ENCODE results near the gene SLC17A5. TPM values are rescaled to one million over a fixed set of nuclear protein-coding genes. Genes with fewer than 3 reads are reported as not detected.

Gene SLC17A5
- total RNA-seq, 6 donors from 2014 or later, result 13.0 to 32.5 (median 22.3) TPM

DNA sequence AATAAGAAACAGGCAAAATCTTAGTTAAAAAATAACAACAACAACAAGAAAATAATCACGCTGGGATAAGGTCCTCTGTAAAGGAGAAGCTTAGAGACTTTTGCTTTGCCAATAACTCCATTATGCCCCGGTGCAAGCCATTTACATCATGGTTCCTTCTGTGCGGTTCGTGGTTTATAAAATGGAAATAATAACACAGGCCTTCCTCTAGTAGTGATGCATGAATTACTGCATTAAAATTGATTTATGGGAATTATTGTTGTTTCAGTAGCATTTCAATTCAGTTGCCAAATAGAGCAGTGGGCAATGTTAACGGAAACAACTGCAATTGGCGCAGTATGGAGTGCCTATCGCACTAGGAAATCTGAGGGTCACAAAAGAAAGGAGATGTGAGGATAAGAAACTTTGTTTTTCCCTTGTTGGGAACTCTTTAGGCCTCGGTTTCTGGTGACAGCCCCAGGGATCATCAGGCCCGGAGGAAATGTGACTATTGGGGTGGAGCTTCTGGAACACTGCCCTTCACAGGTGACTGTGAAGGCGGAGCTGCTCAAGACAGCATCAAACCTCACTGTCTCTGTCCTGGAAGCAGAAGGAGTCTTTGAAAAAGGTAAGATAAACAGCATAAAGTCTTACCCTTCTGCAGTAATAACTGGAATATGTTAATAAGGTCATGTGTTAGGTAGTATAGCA is 43.3 kb upstream of the SLC17A5 start:
- H3K27me3 ChIP-seq, result peaks cover 0 to 2% (median 0%) of the 10 kb centered on the region in 4 donors
- H3K27ac ChIP-seq, result peak overlapping the region in 3 of 4 donors; percentile 8 to 86 (median 83)
- peak overlapping the region in 3 of 4 donors; percentile 57 to 72 (median 59) for H3K4me3 ChIP-seq
- TF ChIP-seq POLR2AphosphoS5 (IDR thresholded peaks at IDR 0.05), result no peak
- TF ChIP-seq EP300 (IDR thresholded peaks at IDR 0.05), result no peak
- TF ChIP-seq POLR2A (IDR thresholded peaks at IDR 0.05), result no peak
- no peak for DNase-seq
- no peaks in the 10 kb centered on the region for H3K9me3 ChIP-seq
- ATAC-seq (ENCODE audit: low FRiP score in 2 of 2), result no peak
- no peaks in the 10 kb centered on the region for H3K36me3 ChIP-seq
- peaks cover 7 to 30% (median 10%) of the 10 kb centered on the region in 4 donors for H3K4me1 ChIP-seq
- 41 to 59% methylated on average over 10 of the region's 10 CpGs for WGBS, 2 donors

DNA sequence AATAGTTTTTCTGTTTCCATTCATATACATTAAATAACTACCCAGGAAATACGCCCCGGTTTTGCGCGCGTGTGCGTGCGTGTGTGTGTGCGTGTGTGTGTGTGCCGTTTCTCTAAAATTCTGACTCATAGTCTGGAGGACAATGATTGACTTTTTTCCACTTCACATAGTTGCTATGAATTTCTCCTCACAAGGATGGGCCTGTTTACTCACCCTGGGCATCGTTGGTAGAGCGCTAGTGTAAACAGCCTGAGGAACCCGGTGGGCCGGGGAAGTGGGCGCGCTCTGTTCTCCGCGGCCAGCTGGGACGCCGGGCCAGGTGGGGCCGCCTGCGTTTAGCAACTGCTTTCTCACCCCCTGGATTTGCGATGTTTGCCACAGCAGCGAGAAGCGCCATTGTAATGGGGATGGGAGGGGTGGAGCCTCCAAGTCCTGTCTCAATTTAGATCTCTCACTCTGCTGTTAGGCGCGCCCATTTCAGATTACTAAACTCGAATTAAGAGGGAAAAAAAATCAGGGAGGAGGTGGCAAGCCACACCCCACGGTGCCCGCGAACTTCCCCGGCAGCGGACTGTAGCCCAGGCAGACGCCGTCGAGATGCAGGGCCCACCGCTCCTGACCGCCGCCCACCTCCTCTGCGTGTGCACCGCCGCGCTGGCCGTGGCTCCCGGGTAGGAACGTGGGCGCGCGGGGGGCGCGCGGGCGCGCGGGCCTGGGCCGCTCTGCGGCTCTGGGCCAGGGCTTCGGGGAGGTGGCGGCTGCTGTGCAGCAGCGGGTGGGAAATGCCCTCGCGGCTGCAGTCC is 42.0 kb upstream of the SLC17A5 start, which contains the start of gene CD109:
CD109 (plus strand) TSS at position 585 of the 803 bp plus-strand sequence; CDS start at position 598, 13 bp downstream.
- H3K4me3 ChIP-seq, result peak within 1 kb of the TSS; percentile 23 to 72 (median 58)
- DNase-seq, result peak; percentile 44 to 91
- WGBS, 2 donors, result 4 to 5% methylated on average over 38 to 42 of the region's 61 CpGs
- no peaks in the 10 kb centered on the region for H3K36me3 ChIP-seq
- H3K27me3 ChIP-seq, result peaks cover 0 to 2% (median 0%) of the 10 kb centered on the region in 4 donors
- peak within 1 kb of the TSS; percentile 64 to 86 (median 78) for H3K27ac ChIP-seq
- peak; percentile 71 to 86 for ATAC-seq (ENCODE audit: low FRiP score in 2 of 2)
- TF ChIP-seq POLR2A (IDR thresholded peaks at IDR 0.05) (peak in 2 of 4 donors; percentile 28 to 33), EP300 (IDR thresholded peaks at IDR 0.05) (peak in 2 of 4 donors; percentile 58 to 71), POLR2AphosphoS5 (IDR thresholded peaks at IDR 0.05) (peak in 1 of 2 donors; percentile 48)
- TF ChIP-seq, protein P1, sequence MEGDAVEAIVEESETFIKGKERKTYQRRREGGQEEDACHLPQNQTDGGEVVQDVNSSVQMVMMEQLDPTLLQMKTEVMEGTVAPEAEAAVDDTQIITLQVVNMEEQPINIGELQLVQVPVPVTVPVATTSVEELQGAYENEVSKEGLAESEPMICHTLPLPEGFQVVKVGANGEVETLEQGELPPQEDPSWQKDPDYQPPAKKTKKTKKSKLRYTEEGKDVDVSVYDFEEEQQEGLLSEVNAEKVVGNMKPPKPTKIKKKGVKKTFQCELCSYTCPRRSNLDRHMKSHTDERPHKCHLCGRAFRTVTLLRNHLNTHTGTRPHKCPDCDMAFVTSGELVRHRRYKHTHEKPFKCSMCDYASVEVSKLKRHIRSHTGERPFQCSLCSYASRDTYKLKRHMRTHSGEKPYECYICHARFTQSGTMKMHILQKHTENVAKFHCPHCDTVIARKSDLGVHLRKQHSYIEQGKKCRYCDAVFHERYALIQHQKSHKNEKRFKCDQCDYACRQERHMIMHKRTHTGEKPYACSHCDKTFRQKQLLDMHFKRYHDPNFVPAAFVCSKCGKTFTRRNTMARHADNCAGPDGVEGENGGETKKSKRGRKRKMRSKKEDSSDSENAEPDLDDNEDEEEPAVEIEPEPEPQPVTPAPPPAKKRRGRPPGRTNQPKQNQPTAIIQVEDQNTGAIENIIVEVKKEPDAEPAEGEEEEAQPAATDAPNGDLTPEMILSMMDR (IDR thresholded peaks at IDR 0.05), result no peak
- no peaks in the 10 kb centered on the region for H3K9me3 ChIP-seq
- H3K4me1 ChIP-seq, result peaks cover 7 to 30% (median 10%) of the 10 kb centered on the region in 4 donors

DNA sequence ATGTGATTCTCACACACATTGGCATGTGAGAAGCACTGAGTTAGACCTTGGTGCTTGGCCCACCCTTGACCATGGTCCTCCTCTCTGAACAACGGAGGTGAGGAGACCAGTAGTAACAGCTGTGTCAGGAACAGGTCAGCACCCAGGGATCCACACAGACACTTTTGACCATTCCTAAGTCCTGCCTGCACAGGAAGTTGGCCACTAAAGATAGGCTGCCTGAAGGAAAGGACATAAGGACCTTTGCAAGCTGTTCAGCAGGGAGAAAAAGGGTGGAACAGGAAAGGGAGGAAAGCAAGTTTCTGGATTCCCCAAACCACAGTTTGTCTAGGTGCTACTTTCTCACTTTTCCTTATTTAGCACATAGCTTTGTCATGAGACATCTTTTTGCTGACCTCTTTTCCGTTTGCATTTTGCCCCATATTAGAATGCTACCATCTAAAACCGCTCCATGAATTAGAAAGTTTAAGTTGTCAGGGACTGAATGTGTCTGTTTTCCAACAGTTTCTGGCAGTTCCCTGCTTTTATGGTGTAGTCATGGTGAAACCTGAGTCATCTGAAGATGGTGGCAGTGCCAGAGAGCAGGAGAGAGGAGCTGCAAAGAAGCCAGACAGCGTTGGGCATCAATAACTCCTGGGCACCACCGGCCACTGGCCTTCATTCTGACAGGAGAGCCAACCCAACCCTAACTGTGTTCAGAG is 41.1 kb upstream of the SLC17A5 start:
- peak in 1 of 2 donors; percentile 26 for ATAC-seq (ENCODE audit: low FRiP score in 2 of 2)
- TF ChIP-seq POLR2AphosphoS5 (IDR thresholded peaks at IDR 0.05) (no peak), EP300 (IDR thresholded peaks at IDR 0.05) (no peak), POLR2A (IDR thresholded peaks at IDR 0.05) (no peak)
- TF ChIP-seq, protein P1 (IDR thresholded peaks at IDR 0.05), result no peak
- Histone ChIP-seq H3K4me1 (peaks cover 7 to 30% (median 10%) of the 10 kb centered on the region in 4 donors), H3K4me3 (peak overlapping the region in 1 of 4 donors; percentile 72), H3K27ac (peak overlapping the region in 2 of 4 donors; percentile 83 to 86), H3K27me3 (peaks cover 0 to 2% (median 0%) of the 10 kb centered on the region in 4 donors), H3K9me3 (no peaks in the 10 kb centered on the region), H3K36me3 (no peaks in the 10 kb centered on the region)
- WGBS, 2 donors, result 81 to 84% methylated on average over 5 of the region's 5 CpGs
- DNase-seq, result no peak

DNA sequence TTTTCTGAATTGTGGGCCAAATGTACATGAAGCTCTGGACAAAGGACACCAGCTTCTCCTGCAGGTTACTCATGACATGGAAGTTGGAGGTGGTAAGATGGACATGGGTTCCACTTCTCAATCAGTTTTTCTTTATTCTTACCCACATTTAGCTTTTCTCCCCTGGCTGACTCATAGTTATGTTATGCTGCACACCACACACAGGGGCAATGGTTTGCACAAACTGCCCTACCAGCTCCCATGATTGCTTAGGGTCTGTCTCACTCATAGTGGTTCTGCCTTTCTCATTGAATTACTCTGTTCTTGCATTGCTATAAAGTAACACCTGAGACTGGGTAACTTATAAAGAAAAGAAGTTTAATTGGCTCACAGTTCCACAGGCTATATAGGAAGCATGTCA is 37.7 kb upstream of the SLC17A5 start:
- no peaks in the 10 kb centered on the region for H3K36me3 ChIP-seq
- H3K9me3 ChIP-seq, result no peaks in the 10 kb centered on the region
- H3K4me3 ChIP-seq, result no peak overlapping the region
- peaks cover 0 to 2% (median 0%) of the 10 kb centered on the region in 4 donors for H3K27me3 ChIP-seq
- peaks cover 7 to 17% (median 7%) of the 10 kb centered on the region in 4 donors for H3K4me1 ChIP-seq
- TF ChIP-seq, protein P1 (IDR thresholded peaks at IDR 0.05), result no peak
- no peak for TF ChIP-seq EP300 (IDR thresholded peaks at IDR 0.05)
- no peak for TF ChIP-seq POLR2A (IDR thresholded peaks at IDR 0.05)
- no peak for TF ChIP-seq POLR2AphosphoS5 (IDR thresholded peaks at IDR 0.05)
- no peak for ATAC-seq (ENCODE audit: low FRiP score in 2 of 2)
- no peak overlapping the region for H3K27ac ChIP-seq
- no peak for DNase-seq

All from upper lobe of left lung (tissue), 6 donors.